Activated naive CD8-positive, alpha-beta T cell (primary cell): ENCODE results near the gene ITGA8.

Source experiments
- H3K27ac Mint-ChIP-seq: one replicate; pipeline ENCODE4 v1.8.0; 2021; ENCODE audit warnings: mixed read lengths
- H3K27me3 Mint-ChIP-seq: one replicate; pipeline ENCODE4 v1.8.0; 2021; ENCODE audit warnings: mixed read lengths
- H3K36me3 Mint-ChIP-seq: one replicate; pipeline ENCODE4 v1.8.0; 2021; ENCODE audit warnings: mixed read lengths
- H3K4me1 Mint-ChIP-seq: one replicate; pipeline ENCODE4 v1.8.0; 2021; ENCODE audit warnings: low read depth, mixed read lengths
- H3K4me3 Mint-ChIP-seq: one replicate; pipeline ENCODE4 v1.8.0; 2021; ENCODE audit warnings: mild to moderate bottlenecking, mixed read lengths
- H3K9me3 Mint-ChIP-seq: one replicate; pipeline ENCODE4 v1.8.0; 2021; ENCODE audit warnings: low read depth, mixed read lengths

Gene ITGA8

DNA sequence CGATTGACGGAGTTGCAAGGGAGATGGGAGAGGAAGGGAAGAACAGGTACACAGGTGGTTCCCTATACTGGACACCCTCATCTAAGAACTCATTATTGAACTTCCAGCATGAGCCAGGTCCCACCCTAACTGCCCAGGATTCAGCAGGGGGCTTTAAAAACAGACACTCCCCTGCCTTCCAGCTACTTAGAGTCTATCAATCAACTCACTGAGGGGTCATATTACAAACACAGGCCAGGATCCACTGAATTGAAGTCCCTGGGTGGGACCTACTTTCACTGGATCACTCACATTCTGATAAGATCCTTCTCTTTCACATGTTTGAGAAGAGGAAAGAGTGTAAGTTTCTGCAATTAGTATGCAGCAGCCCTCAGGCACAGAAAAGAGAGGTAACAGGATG is 92.8 kb downstream of the ITGA8 start:
- Mint-ChIP-seq H3K4me3 (no peak overlapping the region), H3K27ac (no peak overlapping the region), H3K4me1 (no peaks in the 10 kb centered on the region), H3K36me3 (no peaks in the 10 kb centered on the region), H3K9me3 (no peaks in the 10 kb centered on the region), H3K27me3 (peaks cover 4% of the 10 kb centered on the region)

DNA sequence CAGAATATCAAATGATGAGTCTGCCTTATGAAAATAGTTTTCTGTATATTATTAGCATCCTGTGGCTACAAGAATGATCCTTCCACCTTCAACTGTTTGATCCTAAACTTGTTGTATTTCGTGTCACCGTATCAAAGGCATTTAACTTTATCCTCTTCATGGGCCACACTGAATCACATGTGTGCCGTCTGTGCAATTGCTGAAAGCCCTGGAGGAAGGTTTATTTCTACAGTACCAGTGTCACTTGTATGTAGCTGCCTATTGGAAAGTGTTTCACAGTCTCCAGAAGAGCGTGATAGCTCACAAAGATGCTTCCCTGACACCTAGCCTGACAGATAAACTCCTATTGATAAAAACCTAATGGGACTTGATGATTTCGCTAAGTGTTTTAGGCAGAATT is 94.5 kb downstream of the ITGA8 start:
- H3K27ac Mint-ChIP-seq: no peak overlapping the region
- H3K27me3 Mint-ChIP-seq: no peaks in the 10 kb centered on the region
- H3K4me3 Mint-ChIP-seq: no peak overlapping the region
- no peaks in the 10 kb centered on the region for H3K36me3 Mint-ChIP-seq
- H3K4me1 Mint-ChIP-seq: no peaks in the 10 kb centered on the region
- no peaks in the 10 kb centered on the region for H3K9me3 Mint-ChIP-seq

GRCh38 chr10:15624401-15625196 is 95.1 kb downstream of the ITGA8 start:
- Mint-ChIP-seq H3K27me3 (no peaks in the 10 kb centered on the region), H3K27ac (no peak overlapping the region), H3K9me3 (no peaks in the 10 kb centered on the region), H3K36me3 (no peaks in the 10 kb centered on the region), H3K4me1 (no peaks in the 10 kb centered on the region), H3K4me3 (no peak overlapping the region)

GRCh38 chr10:15620836-15621515 is 98.7 kb downstream of the ITGA8 start:
- H3K4me3 Mint-ChIP-seq: no peak overlapping the region
- no peaks in the 10 kb centered on the region for H3K4me1 Mint-ChIP-seq
- no peaks in the 10 kb centered on the region for H3K27me3 Mint-ChIP-seq
- no peaks in the 10 kb centered on the region for H3K36me3 Mint-ChIP-seq
- no peak overlapping the region for H3K27ac Mint-ChIP-seq
- H3K9me3 Mint-ChIP-seq: no peaks in the 10 kb centered on the region

DNA sequence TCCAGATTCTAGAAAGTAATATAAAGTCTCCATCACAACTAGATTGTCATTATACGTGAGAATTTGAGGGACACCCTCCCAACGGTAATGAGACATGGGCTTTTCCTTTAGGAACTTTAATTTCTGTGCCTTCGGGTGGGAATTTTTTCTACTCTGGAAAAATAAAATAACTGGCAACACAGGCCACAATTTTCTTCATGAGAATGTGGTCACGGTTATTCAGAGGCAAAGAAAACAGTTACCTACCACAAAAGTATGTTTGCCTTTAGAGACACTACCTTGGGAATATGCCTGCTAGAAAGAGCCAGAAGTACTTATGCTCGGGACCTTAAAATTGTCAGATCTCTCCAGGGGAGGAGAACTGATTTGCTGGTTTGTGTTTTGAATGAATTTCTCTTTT is 99.4 kb downstream of the ITGA8 start:
- H3K9me3 Mint-ChIP-seq: no peaks in the 10 kb centered on the region
- H3K4me3 Mint-ChIP-seq: no peak overlapping the region
- no peaks in the 10 kb centered on the region for H3K27me3 Mint-ChIP-seq
- H3K36me3 Mint-ChIP-seq: no peaks in the 10 kb centered on the region
- H3K27ac Mint-ChIP-seq: no peak overlapping the region
- no peaks in the 10 kb centered on the region for H3K4me1 Mint-ChIP-seq

DNA sequence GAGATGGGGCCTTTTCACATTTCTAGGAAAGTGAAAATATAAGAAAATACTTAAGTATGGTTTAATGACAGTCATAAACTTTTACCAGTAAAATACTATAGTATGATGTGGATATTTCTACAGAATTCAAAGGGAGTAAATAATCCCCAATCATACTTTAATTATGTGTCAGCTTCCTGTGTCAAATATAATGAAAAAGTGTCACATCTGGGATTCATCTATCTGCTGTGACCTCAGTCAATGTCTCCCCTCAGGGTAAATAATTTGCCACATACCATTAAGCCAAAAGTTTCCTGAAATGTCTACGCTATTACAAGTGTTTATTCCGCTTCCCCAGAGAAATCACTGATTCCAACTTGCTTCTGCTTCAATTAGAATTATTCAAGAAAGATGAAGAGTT is 110.5 kb downstream of the ITGA8 start:
- Mint-ChIP-seq H3K36me3 (no peaks in the 10 kb centered on the region), H3K4me3 (no peak overlapping the region), H3K9me3 (no peaks in the 10 kb centered on the region), H3K27me3 (peaks cover 9% of the 10 kb centered on the region), H3K27ac (no peak overlapping the region), H3K4me1 (no peaks in the 10 kb centered on the region)

- peaks cover 14% of the 10 kb centered on the region for H3K27me3 Mint-ChIP-seq
- H3K4me3 Mint-ChIP-seq: no peak overlapping the region
- H3K36me3 Mint-ChIP-seq: no peaks in the 10 kb centered on the region
- H3K27ac Mint-ChIP-seq: no peak overlapping the region
- H3K9me3 Mint-ChIP-seq: no peaks in the 10 kb centered on the region
- no peaks in the 10 kb centered on the region for H3K4me1 Mint-ChIP-seq
Measured at GRCh38 chr10:15606377-15606776, 113.3 kb downstream of the ITGA8 start.

GRCh38 chr10:15605740-15606369 is 113.9 kb downstream of the ITGA8 start:
- H3K27ac Mint-ChIP-seq: no peak overlapping the region
- peaks cover 15% of the 10 kb centered on the region for H3K27me3 Mint-ChIP-seq
- H3K9me3 Mint-ChIP-seq: no peaks in the 10 kb centered on the region
- H3K4me3 Mint-ChIP-seq: no peak overlapping the region
- no peaks in the 10 kb centered on the region for H3K4me1 Mint-ChIP-seq
- no peaks in the 10 kb centered on the region for H3K36me3 Mint-ChIP-seq

- H3K9me3 Mint-ChIP-seq: peaks cover 4% of the 10 kb centered on the region
- peaks cover 20% of the 10 kb centered on the region for H3K27me3 Mint-ChIP-seq
- H3K4me3 Mint-ChIP-seq: no peak overlapping the region
- H3K27ac Mint-ChIP-seq: no peak overlapping the region
- no peaks in the 10 kb centered on the region for H3K4me1 Mint-ChIP-seq
- no peaks in the 10 kb centered on the region for H3K36me3 Mint-ChIP-seq
Measured at GRCh38 chr10:15603446-15604011, 116.2 kb downstream of the ITGA8 start.

GRCh38 chr10:15601819-15602218 is 117.9 kb downstream of the ITGA8 start:
- Mint-ChIP-seq H3K4me3 (no peak overlapping the region), H3K4me1 (no peaks in the 10 kb centered on the region), H3K27me3 (peaks cover 23% of the 10 kb centered on the region), H3K9me3 (peaks cover 4% of the 10 kb centered on the region), H3K36me3 (no peaks in the 10 kb centered on the region), H3K27ac (no peak overlapping the region)

DNA sequence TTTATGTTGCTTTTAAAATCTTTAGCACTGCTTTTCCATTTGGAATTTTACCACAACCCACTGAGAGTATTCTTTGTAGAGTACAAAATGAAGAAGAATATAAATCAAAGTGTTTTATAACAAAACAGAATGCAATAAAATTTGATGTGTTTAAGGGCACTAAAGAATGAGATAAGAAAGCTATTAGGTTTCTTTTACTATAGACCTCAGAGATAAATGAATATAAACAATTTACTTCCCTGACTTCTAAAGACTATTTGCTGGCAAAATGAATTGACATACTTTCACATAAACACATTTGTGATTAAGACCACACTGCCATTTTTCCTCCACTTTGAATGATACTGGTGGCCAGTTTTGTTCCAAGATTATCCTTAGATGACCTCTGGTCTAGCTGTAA is 124.5 kb downstream of the ITGA8 start:
- Mint-ChIP-seq H3K27ac (no peak overlapping the region), H3K4me1 (no peaks in the 10 kb centered on the region), H3K36me3 (no peaks in the 10 kb centered on the region), H3K9me3 (peaks cover 8% of the 10 kb centered on the region), H3K4me3 (no peak overlapping the region), H3K27me3 (peaks cover 11% of the 10 kb centered on the region)

DNA sequence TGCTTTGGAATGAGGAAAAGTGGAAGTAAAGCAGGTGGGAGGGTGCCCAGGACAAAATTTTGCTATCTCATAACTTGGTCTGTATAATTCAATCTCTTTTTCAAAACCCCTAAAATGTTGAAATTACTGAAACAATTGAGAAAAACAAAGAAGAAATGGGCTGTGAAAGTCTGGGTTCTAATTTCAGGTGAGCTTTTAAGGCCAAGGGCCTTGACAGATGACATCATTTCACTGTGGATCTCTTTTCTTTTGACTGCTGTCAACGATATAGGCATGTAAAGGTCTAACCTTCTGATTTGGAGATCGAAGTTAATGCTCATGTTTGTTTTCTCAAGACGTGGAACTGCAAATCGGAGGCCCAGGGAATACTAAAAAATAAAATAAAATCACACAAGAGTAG is 127.8 kb downstream of the ITGA8 start:
- no peaks in the 10 kb centered on the region for H3K4me1 Mint-ChIP-seq
- H3K4me3 Mint-ChIP-seq: no peak overlapping the region
- no peak overlapping the region for H3K27ac Mint-ChIP-seq
- H3K27me3 Mint-ChIP-seq: peaks cover 9% of the 10 kb centered on the region
- peaks cover 10% of the 10 kb centered on the region for H3K9me3 Mint-ChIP-seq
- no peaks in the 10 kb centered on the region for H3K36me3 Mint-ChIP-seq

GRCh38 chr10:15591431-15591830 is 128.3 kb downstream of the ITGA8 start:
- H3K27ac Mint-ChIP-seq: no peak overlapping the region

DNA sequence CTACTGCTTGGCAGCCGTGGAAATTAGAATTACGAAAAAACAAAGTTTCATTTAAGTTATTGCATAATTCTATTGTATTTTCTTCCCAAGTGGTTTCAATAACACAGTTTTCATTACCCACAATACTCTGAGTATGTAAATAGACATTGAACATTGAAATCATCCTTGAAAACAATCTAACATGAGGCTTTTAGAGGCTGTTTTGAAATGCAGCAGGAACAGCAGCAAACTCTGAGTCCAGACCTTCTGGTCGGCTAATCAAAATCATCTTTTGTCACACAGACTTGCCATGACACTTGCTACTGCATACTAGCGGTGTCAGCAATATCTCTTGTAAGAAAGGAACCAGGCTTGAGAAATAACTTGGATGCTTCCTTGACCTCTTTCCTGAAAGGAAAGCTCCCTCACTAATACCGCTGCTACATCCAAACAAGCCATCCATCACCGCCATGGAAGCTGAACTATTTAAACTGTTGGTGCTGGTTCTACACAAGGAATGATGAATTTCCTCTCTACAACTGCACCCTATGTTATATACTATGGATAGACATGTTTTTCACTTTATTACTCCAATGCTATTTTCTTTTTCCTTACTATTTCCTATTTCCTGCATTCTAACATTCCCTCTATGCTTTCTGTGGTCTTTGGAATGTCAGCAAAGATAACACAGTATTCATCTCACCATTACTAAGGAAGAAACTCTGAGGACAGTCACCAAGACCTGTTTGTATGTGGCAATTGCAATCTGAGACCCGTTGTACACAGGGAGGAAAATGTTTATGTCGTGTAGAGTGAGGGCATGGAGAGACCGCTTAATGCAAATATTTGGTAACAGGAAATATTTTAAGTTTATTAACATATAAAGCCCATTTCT is 130.8 kb downstream of the ITGA8 start:
- H3K4me1 Mint-ChIP-seq: no peaks in the 10 kb centered on the region
- no peak overlapping the region for H3K4me3 Mint-ChIP-seq
- H3K27me3 Mint-ChIP-seq: peaks cover 5% of the 10 kb centered on the region
- H3K9me3 Mint-ChIP-seq: peaks cover 10% of the 10 kb centered on the region
- no peak overlapping the region for H3K27ac Mint-ChIP-seq
- no peaks in the 10 kb centered on the region for H3K36me3 Mint-ChIP-seq

More at GRCh38 chr10:15591431-15591830, 128.3 kb downstream of the ITGA8 start:
- Mint-ChIP-seq H3K27me3 (peaks cover 11% of the 10 kb centered on the region), H3K9me3 (peaks cover 10% of the 10 kb centered on the region), H3K36me3 (no peaks in the 10 kb centered on the region), H3K4me1 (no peaks in the 10 kb centered on the region), H3K4me3 (no peak overlapping the region)
